HCT116 (cell line): ENCODE data around the gene SMCO1. TPM values are rescaled to one million over a fixed set of nuclear protein-coding genes. Genes with fewer than 3 reads are reported as not detected.

Experiments
- ATAC-seq: fragments of 200-7000 bp; cut with Tn5 transposase; 2 replicates; pipeline ENCODE4 v1.9.1; 2020; ENCODE audit warnings: mild to moderate bottlenecking, moderate library complexity
- BruUV-seq: library from RNA; stranded (reverse); fragments of 400-500 nt; replicated peaks from 2 replicates; lab custom pipeline; 2021; lab: Mats Ljungman, UMichigan
- CTCF ChIA-PET: fragments of 300-600 bp; sonication (Branson Sonifier 250); formaldehyde crosslinking; loops from one replicate; lab custom pipeline; 2021; ENCODE audit warnings: antibody characterized with exemption; lab: Charles Lee
- POLR2A ChIA-PET: fragments of 300-600, 350-600 bp; sonication (Branson Sonifier 250); formaldehyde crosslinking; loops from one replicate; lab custom pipeline; 2021; ENCODE audit warnings: antibody characterized with exemption; lab: Charles Lee
- RAD21 ChIA-PET, 2 experiments: fragments of 300-600 bp; sonication (Branson Sonifier 250); formaldehyde crosslinking; loops; one replicate each; lab custom pipeline; 2023; ENCODE audit warnings: low total read pairs in 2 of 2; ENCODE audit not compliant: uncharacterized antibody in 2 of 2, unreplicated experiment in 2 of 2, low non-redundant PET in 1 of 2; lab: Charles Lee
- DNase-seq: peaks from one replicate; pipeline ENCODE4 v3.0.0-alpha.2; 2010; ENCODE audit warnings: low read depth, low spot score
- H2AFZ ChIP-seq: fragments of 200-600 bp; shearing (Covaris generic), sonication (generic); 2 replicates; pipeline ENCODE4 v1.6.1; 2017; ENCODE audit warnings: low read depth, mixed run types, mixed read lengths, antibody characterized with exemption, low read length; ENCODE audit not compliant: poor library complexity, severe bottlenecking
- H3K27ac ChIP-seq: 2 replicates; pipeline ENCODE4 v1.5.1; 2012; ENCODE audit warnings: low read depth, low read length
- H3K27me3 ChIP-seq: fragments of 200-600 bp; sonication (generic); 2 replicates; pipeline ENCODE4 v1.6.1; 2016; ENCODE audit warnings: mixed run types, low read length, mixed read lengths; ENCODE audit not compliant: insufficient read depth
- H3K36me3 ChIP-seq, 2 experiments: fragments of 200-500 bp in 1 of 2; fragments of 200-600 bp in 1 of 2; sonication (Bioruptor generic) in 1 of 2; sonication (generic) in 1 of 2; 2 replicates each; pipeline versions ENCODE4 v1.5.1 to v1.6.1; 2014 to 2016; ENCODE audit warnings: low read length in 2 of 2, inconsistent platforms in 1 of 2, mixed read lengths in 1 of 2, mixed run types in 1 of 2; ENCODE audit not compliant: insufficient read depth in 2 of 2, control insufficient read depth in 1 of 2
- H3K4me1 ChIP-seq, 2 experiments: fragments of 200-600 bp in 1 of 2; sonication (generic) in 1 of 2; 2 replicates each; pipeline versions ENCODE4 v1.5.1 to v1.6.1; 2012 to 2017; ENCODE audit warnings: low read length in 2 of 2, inconsistent platforms in 1 of 2, mild to moderate bottlenecking in 1 of 2, mixed read lengths in 1 of 2, mixed run types in 1 of 2, moderate library complexity in 1 of 2; ENCODE audit not compliant: insufficient read depth in 2 of 2, control insufficient read depth in 1 of 2
- H3K4me2 ChIP-seq: fragments of 200-600 bp; sonication (generic); 2 replicates; pipeline ENCODE4 v1.6.1; 2017; ENCODE audit warnings: mixed run types, low read length, mixed read lengths
- H3K4me3 ChIP-seq, 2 experiments: fragments of 200-600 bp in 1 of 2; sonication (generic) in 1 of 2; replicated peaks in 1 of 2; 2 replicates each; pipeline ENCODE4 v1.5.1; 2011 to 2016; ENCODE audit warnings: low read length in 2 of 2, control low read depth in 1 of 2, low read depth in 1 of 2, mild to moderate bottlenecking in 1 of 2, mixed read lengths in 1 of 2, mixed run types in 1 of 2
- H3K79me2 ChIP-seq: fragments of 200-600 bp; sonication (generic); 2 replicates; pipeline ENCODE4 v1.6.1; 2017; ENCODE audit warnings: mild to moderate bottlenecking, mixed run types, low read length, moderate library complexity, mixed read lengths; ENCODE audit not compliant: insufficient read depth
- H3K9ac ChIP-seq: fragments of 200-600 bp; sonication (generic); 2 replicates; pipeline ENCODE4 v1.6.1; 2016; ENCODE audit warnings: low read length, mixed read lengths
- H3K9me2 ChIP-seq: fragments of 200-600 bp; sonication (generic), shearing (Covaris generic); 2 replicates; pipeline ENCODE4 v1.6.1; 2017; ENCODE audit warnings: mixed run types, mild to moderate bottlenecking, moderate library complexity; ENCODE audit not compliant: insufficient read depth
- H3K9me3 ChIP-seq, 2 experiments: fragments of 200-500 bp in 1 of 2; fragments of 200-600 bp in 1 of 2; sonication (Bioruptor generic) in 1 of 2; sonication (generic) in 1 of 2; 2 replicates each; pipeline ENCODE4 v1.6.1; 2014 to 2017; ENCODE audit warnings: low read length in 2 of 2, mixed read lengths in 2 of 2, inconsistent platforms in 1 of 2, low read depth in 1 of 2, mild to moderate bottlenecking in 1 of 2, mixed run types in 1 of 2, moderate library complexity in 1 of 2; ENCODE audit not compliant: control insufficient read depth in 1 of 2, insufficient read depth in 1 of 2
- H4K20me1 ChIP-seq: fragments of 200-600 bp; sonication (generic), shearing (Covaris generic); 2 replicates; pipeline ENCODE4 v1.6.1; 2017; ENCODE audit warnings: mixed run types, mild to moderate bottlenecking, moderate library complexity; ENCODE audit not compliant: insufficient read depth
- CBX3 ChIP-seq: IDR thresholded peaks from 2 replicates; pipeline ENCODE4 v1.6.1; 2012; ENCODE audit warnings: low read depth
- CEBPB ChIP-seq: IDR thresholded peaks from 2 replicates; pipeline ENCODE4 v1.6.1; 2012; ENCODE audit warnings: low read depth
- CTCF ChIP-seq, 3 experiments: fragments of 200-600 bp in 1 of 3; sonication (generic) in 1 of 3; IDR thresholded peaks in 2 of 3; conservative IDR thresholded peaks in 1 of 3; 2 replicates each; pipeline ENCODE4 v1.5.1; 2012 to 2017; ENCODE audit warnings: low read depth in 2 of 3, low read length in 2 of 3, antibody characterized with exemption in 1 of 3, borderline replicate concordance in 1 of 3, control low read depth in 1 of 3, mild to moderate bottlenecking in 1 of 3, mixed read lengths in 1 of 3, mixed run types in 1 of 3, moderate library complexity in 1 of 3; ENCODE audit not compliant: insufficient read depth in 1 of 3
- ELF1 ChIP-seq: IDR thresholded peaks from 2 replicates; pipeline ENCODE4 v1.6.1; 2012; ENCODE audit warnings: low read depth, borderline replicate concordance
- EZH2 ChIP-seq: fragments of 200-600 bp; sonication (generic); IDR thresholded peaks from 2 replicates; pipeline ENCODE4 v1.6.1; 2017; ENCODE audit warnings: antibody characterized with exemption, mixed run types
- EZH2phosphoT487 ChIP-seq: fragments of 200-600 bp; IDR thresholded peaks from 2 replicates; pipeline ENCODE4 v1.6.1; 2018; ENCODE audit warnings: antibody characterized with exemption, borderline replicate concordance
- FOSL1 ChIP-seq: IDR thresholded peaks from 2 replicates; pipeline ENCODE4 v1.6.1; 2012; ENCODE audit warnings: low read depth
- JUND ChIP-seq: IDR thresholded peaks from 2 replicates; pipeline ENCODE4 v1.6.1; 2012
- POLR2A ChIP-seq: IDR thresholded peaks from 2 replicates; pipeline ENCODE4 v1.7.0; 2011; ENCODE audit warnings: borderline replicate concordance; ENCODE audit not compliant: insufficient read depth, insufficient read length; ENCODE audit errors: extremely low read depth
- RAD21 ChIP-seq: IDR thresholded peaks from 2 replicates; pipeline ENCODE4 v1.6.1; 2012; ENCODE audit warnings: low read depth, mild to moderate bottlenecking
- SIN3A ChIP-seq: IDR thresholded peaks from 2 replicates; pipeline ENCODE4 v1.6.1; 2012; ENCODE audit warnings: low read depth
- SP1 ChIP-seq: IDR thresholded peaks from 2 replicates; pipeline ENCODE4 v1.6.1; 2012; ENCODE audit warnings: low read depth
- SRF ChIP-seq: IDR thresholded peaks from 2 replicates; pipeline ENCODE4 v1.6.1; 2012; ENCODE audit warnings: low read depth
- YY1 ChIP-seq: IDR thresholded peaks from 2 replicates; pipeline ENCODE4 v1.6.1; 2011; ENCODE audit warnings: low read length, low read depth, moderate library complexity, mild to moderate bottlenecking; ENCODE audit not compliant: insufficient replicate concordance; ENCODE audit errors: extremely low read depth
- ZBTB33 ChIP-seq: IDR thresholded peaks from 2 replicates; pipeline ENCODE4 v1.6.1; 2011; ENCODE audit warnings: mild to moderate bottlenecking, low read length, moderate library complexity; ENCODE audit not compliant: insufficient replicate concordance; ENCODE audit errors: extremely low read depth
- ZFX ChIP-seq: fragments of 450-650 bp; IDR thresholded peaks from 2 replicates; pipeline ENCODE4 v1.6.1; 2017
- ZNF274 ChIP-seq: fragments of 200-500 bp; sonication (Bioruptor generic); IDR thresholded peaks from 2 replicates; pipeline ENCODE4 v1.6.1; 2014; ENCODE audit warnings: mild to moderate bottlenecking, low read depth, low read length, inconsistent platforms
- intact Hi-C: fragments of 100-400 bp; cut with micrococcal nuclease; formaldehyde crosslinking; loops from 2 replicates; pipeline ENCODE4 v1.10.0; 2022
- total RNA-seq: library from RNA; stranded (reverse); gene quantifications from one replicate; pipeline ENCODE4 v1.2.1, GENCODE V29; 2021; ENCODE audit not compliant: unreplicated experiment
- TF ChIP-seq, protein P1 (sequence below): IDR thresholded peaks from 2 replicates; pipeline ENCODE4 v1.6.1; 2012
- TF ChIP-seq, protein P2 (sequence below): IDR thresholded peaks from 2 replicates; pipeline ENCODE4 v1.6.1; 2012
- TF ChIP-seq, protein P3 (sequence below): IDR thresholded peaks from 2 replicates; pipeline ENCODE4 v1.6.1; 2012; ENCODE audit warnings: low read depth

The SMCO1 gene
- total RNA-seq, 1 experiment from 2014 or later: not detected

GRCh38 chr3:196499061-196499460, 16.1 kb downstream of the SMCO1 start:
- Histone ChIP-seq H3K27me3 (no peaks in the 10 kb centered on the region), H3K4me3 (no peak overlapping the region)

More at GRCh38 chr3:196499061-196499460, 16.1 kb downstream of the SMCO1 start:
- no peak for TF ChIP-seq ELF1
- TF ChIP-seq SRF: no peak
- TF ChIP-seq, protein P1, sequence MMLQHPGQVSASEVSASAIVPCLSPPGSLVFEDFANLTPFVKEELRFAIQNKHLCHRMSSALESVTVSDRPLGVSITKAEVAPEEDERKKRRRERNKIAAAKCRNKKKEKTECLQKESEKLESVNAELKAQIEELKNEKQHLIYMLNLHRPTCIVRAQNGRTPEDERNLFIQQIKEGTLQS: no peak
- TF ChIP-seq CEBPB: no peak
- no peak for TF ChIP-seq CBX3
- TF ChIP-seq ZFX: no peak
- TF ChIP-seq EZH2: no peak
- TF ChIP-seq, protein P2, sequence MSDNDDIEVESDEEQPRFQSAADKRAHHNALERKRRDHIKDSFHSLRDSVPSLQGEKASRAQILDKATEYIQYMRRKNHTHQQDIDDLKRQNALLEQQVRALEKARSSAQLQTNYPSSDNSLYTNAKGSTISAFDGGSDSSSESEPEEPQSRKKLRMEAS: no peak
- TF ChIP-seq YY1: no peak
- TF ChIP-seq JUND: no peak
- TF ChIP-seq FOSL1: no peak
- TF ChIP-seq ZNF274: no peak
- no peak for TF ChIP-seq ZBTB33
- no peak for TF ChIP-seq POLR2A
- no peak for TF ChIP-seq EZH2phosphoT487
- no peak for TF ChIP-seq SIN3A
- no peak for TF ChIP-seq SP1
- no peak for TF ChIP-seq RAD21
- TF ChIP-seq CTCF (IDR thresholded peaks at IDR 0.05 in 2 of 3, conservative IDR thresholded peaks at IDR 0.05 in 1 of 3; ENCODE audit: borderline replicate concordance in 1 of 3, insufficient read depth in 1 of 3, low read depth in 2 of 3, low read length in 2 of 3): no peak
- TF ChIP-seq, protein P3, sequence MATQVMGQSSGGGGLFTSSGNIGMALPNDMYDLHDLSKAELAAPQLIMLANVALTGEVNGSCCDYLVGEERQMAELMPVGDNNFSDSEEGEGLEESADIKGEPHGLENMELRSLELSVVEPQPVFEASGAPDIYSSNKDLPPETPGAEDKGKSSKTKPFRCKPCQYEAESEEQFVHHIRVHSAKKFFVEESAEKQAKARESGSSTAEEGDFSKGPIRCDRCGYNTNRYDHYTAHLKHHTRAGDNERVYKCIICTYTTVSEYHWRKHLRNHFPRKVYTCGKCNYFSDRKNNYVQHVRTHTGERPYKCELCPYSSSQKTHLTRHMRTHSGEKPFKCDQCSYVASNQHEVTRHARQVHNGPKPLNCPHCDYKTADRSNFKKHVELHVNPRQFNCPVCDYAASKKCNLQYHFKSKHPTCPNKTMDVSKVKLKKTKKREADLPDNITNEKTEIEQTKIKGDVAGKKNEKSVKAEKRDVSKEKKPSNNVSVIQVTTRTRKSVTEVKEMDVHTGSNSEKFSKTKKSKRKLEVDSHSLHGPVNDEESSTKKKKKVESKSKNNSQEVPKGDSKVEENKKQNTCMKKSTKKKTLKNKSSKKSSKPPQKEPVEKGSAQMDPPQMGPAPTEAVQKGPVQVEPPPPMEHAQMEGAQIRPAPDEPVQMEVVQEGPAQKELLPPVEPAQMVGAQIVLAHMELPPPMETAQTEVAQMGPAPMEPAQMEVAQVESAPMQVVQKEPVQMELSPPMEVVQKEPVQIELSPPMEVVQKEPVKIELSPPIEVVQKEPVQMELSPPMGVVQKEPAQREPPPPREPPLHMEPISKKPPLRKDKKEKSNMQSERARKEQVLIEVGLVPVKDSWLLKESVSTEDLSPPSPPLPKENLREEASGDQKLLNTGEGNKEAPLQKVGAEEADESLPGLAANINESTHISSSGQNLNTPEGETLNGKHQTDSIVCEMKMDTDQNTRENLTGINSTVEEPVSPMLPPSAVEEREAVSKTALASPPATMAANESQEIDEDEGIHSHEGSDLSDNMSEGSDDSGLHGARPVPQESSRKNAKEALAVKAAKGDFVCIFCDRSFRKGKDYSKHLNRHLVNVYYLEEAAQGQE: no peak
- RAD21 ChIA-PET: no interaction called here
- Histone ChIP-seq H3K4me1 (peaks cover 1 to 14% of the 10 kb centered on the region in 2 experiments; a peak in 3 of 4 replicates), H3K9me3 (no peaks in the 10 kb centered on the region), H3K79me2 (peaks cover 94% of the 10 kb centered on the region), H4K20me1 (peaks cover 6% of the 10 kb centered on the region; the same call in 1 of the 2 replicates), H3K4me2 (no peak overlapping the region), H3K27ac (no peak overlapping the region), H3K9me2 (no peaks in the 10 kb centered on the region), H2AFZ (no peak overlapping the region), H3K36me3 (peaks cover 0 to 20% of the 10 kb centered on the region in 2 experiments; a peak in 1 of 4 replicates), H3K9ac (no peak overlapping the region)
- intact Hi-C loops: no loop called here
- POLR2A ChIA-PET: no interaction called here
- CTCF ChIA-PET: no interaction called here
- ATAC-seq (no peak), DNase-seq (no peak)
- no TSS peak for BruUV-seq
